Astrocyte of the cerebellum (primary cell): ENCODE results near the gene OSBPL8.
"Not testable (repeated sequence)": the region's sequence is repeated elsewhere in the genome, so short reads cannot be mapped to it uniquely, and the experiment has no call there.

ENCODE experiments used
- DNase-seq: peaks from one replicate; pipeline ENCODE4 v3.0.0-alpha.2; 2011; ENCODE audit warnings: low read depth
- H3K4me3 ChIP-seq: 2 replicates; pipeline ENCODE4 v1.5.1; 2011; ENCODE audit warnings: mild to moderate bottlenecking, low read depth, low read length, moderate library complexity
- CTCF ChIP-seq: IDR thresholded peaks from 2 replicates; pipeline ENCODE4 v1.5.1; 2012; ENCODE audit warnings: low read length, low read depth, moderate library complexity, mild to moderate bottlenecking; ENCODE audit errors: missing control alignments
- in situ Hi-C: cut with HindIII; loops from 2 replicates; pipeline ENCODE4 v1.10.0; 2017; ENCODE audit warnings: low sequenced_read_pairs

Gene OSBPL8

GRCh38 chr12:76519538-76519937 is 40.0 kb downstream of the OSBPL8 start:
- no peak for DNase-seq
- H3K4me3 ChIP-seq = no peak overlapping the region
- in situ Hi-C loops = no loop called here
- TF ChIP-seq CTCF = no peak

- in situ Hi-C loops = no loop called here
- H3K4me3 ChIP-seq = no peak overlapping the region
- DNase-seq = no peak
- no peak for TF ChIP-seq CTCF
Observed at GRCh38 chr12:76518699-76519098, 40.9 kb downstream of the OSBPL8 start.

- no peak for TF ChIP-seq CTCF
- in situ Hi-C loops = no loop called here
- no peak overlapping the region for H3K4me3 ChIP-seq
- DNase-seq = no peak
Observed at GRCh38 chr12:76515271-76515670, 44.3 kb downstream of the OSBPL8 start.

GRCh38 chr12:76511116-76511716 is 48.4 kb downstream of the OSBPL8 start:
- H3K4me3 ChIP-seq, DNase-seq, in situ Hi-C loops: not testable (repeated sequence)

- in situ Hi-C loops = no loop called here
- H3K4me3 ChIP-seq = no peak overlapping the region
Observed at GRCh38 chr12:76508128-76508980, 51.2 kb downstream of the OSBPL8 start.

GRCh38 chr12:76506149-76506548 is 53.4 kb downstream of the OSBPL8 start:
- no peak overlapping the region for H3K4me3 ChIP-seq
- in situ Hi-C loops = no loop called here
- no peak for TF ChIP-seq CTCF
- DNase-seq = no peak

More at GRCh38 chr12:76508128-76508980, 51.2 kb downstream of the OSBPL8 start:
- no peak for TF ChIP-seq CTCF
- no peak for DNase-seq

- no peak for TF ChIP-seq CTCF
- no peak for DNase-seq
- in situ Hi-C loops = no loop called here
- no peak overlapping the region for H3K4me3 ChIP-seq
Observed at GRCh38 chr12:76505050-76505449, 54.5 kb downstream of the OSBPL8 start.
